Endothelial cell of umbilical vein (primary cell): ENCODE measurements around the gene CCDC124.

Experiments used
- EZH2 ChIP-seq: IDR thresholded peaks from 2 replicates; pipeline ENCODE4 v1.6.1; 2012; ENCODE audit warnings: borderline replicate concordance, low read depth, mild to moderate bottlenecking, moderate library complexity, low read length, inconsistent platforms; ENCODE audit not compliant: severe bottlenecking
- FOS ChIP-seq: IDR thresholded peaks from 2 replicates; pipeline ENCODE4 v1.6.1; 2011; ENCODE audit warnings: mild to moderate bottlenecking, low read length, moderate library complexity, borderline replicate concordance; ENCODE audit not compliant: insufficient read depth
- MYC ChIP-seq: IDR thresholded peaks from one replicate; pipeline ENCODE4 v1.6.1; 2011; ENCODE audit warnings: mild to moderate bottlenecking, low read depth, low read length
- POLR2A ChIP-seq: IDR thresholded peaks from 2 replicates; pipeline ENCODE4 v1.6.1; 2012; ENCODE audit warnings: low read depth, mild to moderate bottlenecking, control low read depth, low read length
- POLR2AphosphoS5 ChIP-seq: IDR thresholded peaks from 2 replicates; pipeline ENCODE4 v1.6.1; 2012; ENCODE audit warnings: low read depth, mild to moderate bottlenecking, control low read depth, low read length, moderate library complexity; ENCODE audit not compliant: insufficient read depth
- TF ChIP-seq, protein P1 (sequence below), 2 donors: IDR thresholded peaks; 1 replicate in 1 of 2; 2 replicates in 1 of 2; pipeline ENCODE4 v1.5.1; 2011; ENCODE audit warnings: low read length in 2 of 2, mild to moderate bottlenecking in 2 of 2, moderate library complexity in 2 of 2, control low read depth in 1 of 2, inconsistent platforms in 1 of 2, low read depth in 1 of 2; ENCODE audit not compliant: insufficient read depth in 1 of 2; ENCODE audit errors: extremely low read depth in 1 of 2
- TF ChIP-seq, protein P2 (sequence below): IDR thresholded peaks from 2 replicates; pipeline ENCODE4 v1.6.1; 2011; ENCODE audit not compliant: insufficient read depth, insufficient read length

- TF ChIP-seq, protein P1, sequence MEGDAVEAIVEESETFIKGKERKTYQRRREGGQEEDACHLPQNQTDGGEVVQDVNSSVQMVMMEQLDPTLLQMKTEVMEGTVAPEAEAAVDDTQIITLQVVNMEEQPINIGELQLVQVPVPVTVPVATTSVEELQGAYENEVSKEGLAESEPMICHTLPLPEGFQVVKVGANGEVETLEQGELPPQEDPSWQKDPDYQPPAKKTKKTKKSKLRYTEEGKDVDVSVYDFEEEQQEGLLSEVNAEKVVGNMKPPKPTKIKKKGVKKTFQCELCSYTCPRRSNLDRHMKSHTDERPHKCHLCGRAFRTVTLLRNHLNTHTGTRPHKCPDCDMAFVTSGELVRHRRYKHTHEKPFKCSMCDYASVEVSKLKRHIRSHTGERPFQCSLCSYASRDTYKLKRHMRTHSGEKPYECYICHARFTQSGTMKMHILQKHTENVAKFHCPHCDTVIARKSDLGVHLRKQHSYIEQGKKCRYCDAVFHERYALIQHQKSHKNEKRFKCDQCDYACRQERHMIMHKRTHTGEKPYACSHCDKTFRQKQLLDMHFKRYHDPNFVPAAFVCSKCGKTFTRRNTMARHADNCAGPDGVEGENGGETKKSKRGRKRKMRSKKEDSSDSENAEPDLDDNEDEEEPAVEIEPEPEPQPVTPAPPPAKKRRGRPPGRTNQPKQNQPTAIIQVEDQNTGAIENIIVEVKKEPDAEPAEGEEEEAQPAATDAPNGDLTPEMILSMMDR (IDR thresholded peaks at IDR 0.05; ENCODE audit: extremely low read depth in 1 of 2, insufficient read depth in 1 of 2, low read depth in 1 of 2, low read length in 2 of 2): no peak
- TF ChIP-seq POLR2A (no peak), EZH2 (no peak), POLR2AphosphoS5 (no peak), MYC (no peak), FOS (no peak)
- TF ChIP-seq, protein P2, sequence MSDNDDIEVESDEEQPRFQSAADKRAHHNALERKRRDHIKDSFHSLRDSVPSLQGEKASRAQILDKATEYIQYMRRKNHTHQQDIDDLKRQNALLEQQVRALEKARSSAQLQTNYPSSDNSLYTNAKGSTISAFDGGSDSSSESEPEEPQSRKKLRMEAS: no peak
Measured at GRCh38 chr19:17954401-17954800, 21.6 kb downstream of the CCDC124 start.
